NCI-H524 (cell line): ENCODE data around the gene CST3.
"Not testable (repeated sequence)": the region's sequence is repeated elsewhere in the genome, so short reads cannot be mapped to it uniquely, and the experiment has no call there.

ENCODE experiments used
- DNase-seq, 2 experiments: peaks; one replicate each; lab custom pipeline; 2025; lab: John Stamatoyannopoulos, UW

CST3 gene, protein sequence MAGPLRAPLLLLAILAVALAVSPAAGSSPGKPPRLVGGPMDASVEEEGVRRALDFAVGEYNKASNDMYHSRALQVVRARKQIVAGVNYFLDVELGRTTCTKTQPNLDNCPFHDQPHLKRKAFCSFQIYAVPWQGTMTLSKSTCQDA

GRCh38 chr20:23637282-23638221, at the start of gene CST3:
Gene CST3 (minus strand): TSS chr20:23637955. CDS start chr20:23637862, 93 bp downstream.
- DNase-seq = peak; percentile 74 to 82

- DNase-seq = no peak
These were observed 48.4 kb upstream of the CST3 start for GRCh38 chr20:23686046-23686750.

GRCh38 chr20:23685529-23685896, 47.8 kb upstream of the CST3 start:
- not testable (repeated sequence) for DNase-seq

DNA sequence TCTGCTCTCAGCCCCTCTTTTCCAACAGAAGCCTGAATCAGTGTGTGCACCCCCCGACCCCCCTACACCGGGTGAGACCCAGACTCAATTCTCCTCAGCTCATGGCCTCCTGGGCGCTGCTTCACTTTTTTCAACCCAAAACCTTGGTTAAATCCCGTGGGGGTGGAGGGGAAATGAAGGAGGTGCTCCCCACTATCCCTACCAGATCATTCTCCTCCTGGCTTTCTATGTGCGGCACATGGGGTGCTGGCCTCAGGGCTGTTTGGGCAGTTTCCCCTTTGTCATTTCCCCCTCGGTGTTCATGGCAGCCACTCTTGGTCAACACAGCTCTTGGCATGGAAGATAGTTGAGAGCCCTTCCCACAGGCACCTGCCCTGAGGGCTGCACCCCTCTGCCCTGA, 46.5 kb upstream of the CST3 start:
- no peak for DNase-seq

DNA sequence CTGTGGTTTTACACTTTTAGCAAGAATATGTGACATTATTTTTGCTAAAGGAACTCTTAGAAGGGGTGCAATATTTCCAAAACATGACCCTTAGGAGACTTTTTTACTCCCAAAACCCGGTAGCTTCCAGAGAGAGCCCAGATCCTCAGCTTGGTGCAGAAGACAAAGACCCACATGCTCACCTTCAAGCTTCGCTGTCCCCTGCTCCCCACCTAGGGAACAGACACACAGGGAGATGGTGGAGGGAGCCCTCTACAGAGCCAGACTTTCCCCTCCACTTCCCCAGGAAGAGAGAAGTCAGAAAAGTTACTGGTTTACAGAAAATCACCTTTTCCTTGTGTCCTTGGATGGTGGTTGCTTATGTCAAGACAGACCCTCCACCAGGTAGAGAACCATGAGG, 46.1 kb upstream of the CST3 start:
- no peak for DNase-seq

GRCh38 chr20:23683281-23683680, 45.5 kb upstream of the CST3 start:
- DNase-seq = no peak

DNA sequence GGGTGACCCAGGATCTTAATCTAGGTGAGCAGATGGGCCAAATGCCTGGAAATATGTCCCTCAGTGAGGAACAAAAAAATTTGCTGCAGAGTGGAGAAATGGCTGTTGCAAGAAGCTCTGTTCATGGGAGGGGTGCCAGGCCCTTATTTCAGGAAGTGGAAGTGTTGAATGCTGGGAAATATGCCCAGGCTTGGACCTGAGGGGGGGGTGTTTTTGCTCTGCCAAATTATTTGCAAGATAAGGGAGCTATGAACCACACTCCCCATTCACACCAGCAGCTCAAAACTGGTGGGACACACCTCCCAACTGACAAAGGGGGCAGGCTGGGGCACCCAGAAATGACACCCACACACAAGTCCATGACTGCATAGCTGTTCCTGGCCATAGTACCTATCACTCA, 42.4 kb upstream of the CST3 start:
- DNase-seq = no peak

DNA sequence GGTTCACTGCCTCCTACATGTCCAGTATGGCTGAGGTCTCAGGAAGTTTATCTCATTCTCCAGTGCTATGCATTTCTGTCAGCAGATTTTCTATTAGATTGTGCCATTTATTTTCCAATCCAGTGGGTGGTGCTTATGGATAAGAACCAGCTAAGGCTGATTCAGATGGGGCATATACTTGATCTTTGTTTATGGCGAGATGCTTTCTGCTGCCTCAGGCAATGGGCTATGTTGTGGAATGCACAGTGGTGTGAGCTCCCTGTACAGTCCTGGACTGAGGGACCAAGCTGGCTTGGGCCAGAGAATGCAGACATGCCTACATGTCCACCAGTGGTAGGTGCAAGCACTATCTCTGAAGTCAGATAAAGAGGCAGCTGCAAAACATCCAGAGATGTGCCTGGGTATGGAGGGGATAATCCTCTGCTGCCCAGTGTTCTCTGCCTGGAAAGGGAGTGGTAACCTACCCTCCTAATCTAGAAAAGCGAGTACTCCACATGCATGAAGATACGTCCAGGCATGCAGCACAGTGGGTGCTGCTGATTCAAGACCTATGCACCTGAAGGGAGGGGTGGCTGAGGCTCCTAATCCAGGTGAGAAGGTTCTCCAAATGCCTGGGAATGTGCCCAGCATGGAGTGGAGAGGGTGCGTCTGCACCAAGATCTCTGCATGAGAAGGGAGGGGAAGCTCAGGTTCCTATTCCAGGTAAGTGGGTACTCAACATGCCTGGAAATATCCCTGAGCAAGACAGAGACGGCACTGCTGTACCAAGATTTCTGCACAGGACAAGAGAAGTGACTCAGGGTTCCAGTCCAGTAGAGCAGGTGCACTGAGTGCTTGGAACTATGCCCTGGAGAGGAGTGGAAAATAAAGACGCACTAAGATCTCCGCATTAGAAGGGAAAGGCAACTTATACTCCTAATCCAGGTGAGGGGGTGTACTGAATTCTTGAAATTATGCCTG, 41.7 kb upstream of the CST3 start:
- no peak for DNase-seq

DNA sequence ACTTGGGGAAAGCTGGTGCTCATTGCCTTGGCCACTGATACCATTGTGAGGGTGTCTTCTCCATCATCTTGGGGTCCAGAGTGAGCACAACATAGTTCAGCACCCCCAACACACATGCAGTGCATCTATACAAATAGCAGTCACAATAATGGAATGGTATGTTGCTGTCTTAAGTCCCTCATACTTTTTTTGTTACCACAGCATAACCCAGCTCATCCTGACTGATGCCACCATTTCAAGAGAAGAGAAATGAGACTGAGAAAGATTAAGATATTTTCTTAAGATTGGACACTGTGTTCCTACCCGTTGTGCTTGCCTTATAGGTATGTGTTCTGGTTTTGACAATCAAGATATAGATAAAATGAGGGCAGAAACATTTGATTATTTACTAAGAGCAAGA, 35.5 kb upstream of the CST3 start:
- DNase-seq = no peak

DNA sequence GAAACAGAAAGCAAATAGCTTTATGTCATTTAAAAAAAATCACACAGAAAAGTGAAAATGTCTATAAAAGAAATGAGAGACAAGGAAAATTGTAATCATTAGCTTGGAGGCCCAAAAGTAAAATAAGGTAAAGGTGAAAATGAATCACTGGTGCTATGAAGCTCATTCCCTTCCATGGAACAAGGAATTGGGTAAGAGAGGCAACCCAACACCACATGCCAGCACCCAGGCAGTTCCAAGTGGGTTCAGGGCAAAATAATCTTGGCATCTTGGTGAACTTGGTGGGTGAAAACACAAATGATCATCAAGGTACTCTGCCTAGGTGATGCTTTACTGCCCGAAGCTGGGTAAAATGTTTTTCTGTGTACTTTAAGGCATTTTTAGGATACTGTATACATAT, 34.4 kb upstream of the CST3 start:
- no peak for DNase-seq

- DNase-seq = no peak
These were observed 33.7 kb upstream of the CST3 start for GRCh38 chr20:23671479-23671878.

GRCh38 chr20:23670361-23670760, 32.6 kb upstream of the CST3 start:
- DNase-seq = no peak

DNA sequence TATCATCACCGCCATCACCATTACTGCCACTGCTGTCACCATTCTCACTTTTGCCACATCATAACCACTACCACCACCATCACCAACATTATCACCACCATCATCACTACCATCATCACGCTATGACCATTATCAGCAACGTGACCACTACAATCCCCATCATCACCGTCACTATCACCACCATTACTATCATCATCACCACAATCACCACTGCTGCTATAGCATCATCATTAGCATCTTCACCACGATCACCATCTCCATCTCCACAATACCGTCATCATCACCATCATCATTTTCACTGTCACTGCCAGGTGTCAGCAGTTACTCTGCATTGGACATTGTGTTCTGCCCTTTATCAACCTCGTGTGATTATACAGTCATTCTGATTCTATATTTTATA, 32.1 kb upstream of the CST3 start:
- no peak for DNase-seq

- no peak for DNase-seq
These were observed 31.6 kb upstream of the CST3 start for GRCh38 chr20:23669327-23669726.

DNA sequence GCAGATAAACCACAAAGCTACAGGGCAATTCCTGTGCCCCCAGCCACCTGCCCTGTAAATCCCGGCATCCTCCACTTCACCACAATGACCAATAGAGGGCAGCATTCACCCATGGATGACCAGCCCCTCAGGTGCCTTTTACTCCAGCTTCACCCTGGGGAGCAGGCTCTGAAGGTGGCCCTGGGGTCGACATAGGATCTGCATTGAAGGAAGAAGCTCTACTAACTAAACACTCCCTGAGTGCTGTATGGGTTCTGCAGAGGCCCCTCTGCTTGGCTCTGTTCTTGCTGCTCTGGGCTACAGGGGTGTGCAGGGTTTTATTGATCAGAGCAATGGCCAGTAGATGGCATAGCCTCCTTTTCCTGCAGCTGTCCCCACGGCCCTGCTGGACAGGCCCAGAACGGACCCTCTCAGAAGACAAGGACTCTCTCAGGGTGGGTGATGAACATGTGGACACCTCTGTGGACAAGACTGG, 30.8 kb upstream of the CST3 start:
- DNase-seq = peak; percentile 76 to 84

DNA sequence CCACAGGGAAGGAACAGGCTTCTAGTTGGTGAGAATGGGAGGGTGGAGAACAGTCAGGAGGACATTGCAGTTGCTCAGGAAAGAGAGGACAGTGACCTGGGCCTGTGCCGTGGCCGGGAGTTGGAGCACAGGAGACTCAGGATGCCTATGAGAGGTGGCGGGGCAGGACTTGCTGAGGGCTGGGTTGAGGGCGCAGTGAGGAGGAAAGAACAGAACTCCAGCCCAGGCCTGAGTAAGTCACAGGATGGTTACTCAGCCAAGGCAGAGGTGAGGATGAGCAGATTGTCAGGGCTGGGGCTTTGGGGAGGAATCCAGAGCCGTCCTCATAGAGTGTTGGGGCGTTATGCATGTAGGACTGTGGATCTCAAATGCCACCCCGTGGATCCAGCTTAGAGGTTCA, 29.9 kb upstream of the CST3 start:
- DNase-seq = no peak

DNA sequence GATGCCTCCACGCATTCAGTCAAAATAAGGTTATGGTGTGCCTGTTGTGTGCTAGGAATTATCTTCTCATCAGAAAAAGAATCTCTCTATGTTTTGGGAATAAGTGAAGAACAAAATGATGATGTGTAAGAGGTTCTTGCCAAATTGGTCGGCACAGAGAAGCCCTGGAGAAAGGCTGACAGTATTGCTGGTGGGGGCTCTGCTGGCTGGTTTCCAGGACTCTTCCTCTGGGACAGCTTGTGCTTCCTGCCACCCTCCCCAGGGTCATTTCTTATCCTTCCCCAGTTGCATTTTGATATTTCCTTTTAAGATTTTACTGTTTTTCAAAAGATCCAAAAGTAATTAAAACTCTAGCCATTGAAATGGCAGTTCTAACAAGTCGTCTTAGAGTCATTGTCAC, 28.9 kb upstream of the CST3 start:
- no peak for DNase-seq

- DNase-seq = peak in 1 of 2 experiments; percentile 29
These were observed 28.4 kb upstream of the CST3 start for GRCh38 chr20:23666189-23666588.

GRCh38 chr20:23664954-23665353, 27.2 kb upstream of the CST3 start:
- DNase-seq = no peak

- DNase-seq = not testable (repeated sequence)
These were observed 26.3 kb upstream of the CST3 start for GRCh38 chr20:23664046-23664445.

DNA sequence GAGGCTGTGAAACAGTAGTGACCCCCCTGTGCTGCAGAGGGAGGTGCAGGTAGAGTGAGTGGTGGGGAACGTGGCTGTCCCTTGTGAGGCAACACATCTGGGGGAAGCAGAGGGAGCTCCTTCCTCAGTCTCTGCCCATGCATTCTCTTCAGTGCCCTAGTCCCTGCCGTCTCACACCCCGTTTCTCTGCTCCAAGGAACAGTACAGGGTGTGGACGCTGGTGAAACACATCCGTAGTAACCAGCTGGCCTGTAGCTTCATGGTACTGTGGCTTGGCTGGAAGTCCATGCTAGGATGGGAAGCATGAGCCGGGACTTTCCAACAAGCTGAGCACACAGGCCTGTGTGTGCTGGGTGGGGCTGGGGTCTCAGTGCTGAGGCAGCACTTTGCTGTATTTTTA, 25.4 kb upstream of the CST3 start:
- DNase-seq = no peak
